Midbrain (tissue), 1 donor: Measurements from ENCODE around the gene APOC3.
A peak's percentile ranks its signal among the peaks of the same experiment; 100 is the strongest.
"Not testable (repeated sequence)": the region's sequence is repeated elsewhere in the genome, so short reads cannot be mapped to it uniquely, and the experiment has no call there.

Experiments
- DNase-seq: peaks from one replicate; lab custom pipeline; 2025; lab: John Stamatoyannopoulos, UW

APOC3 gene

GRCh38 chr11:116829525-116830183, at the start of gene APOC3:
APOC3 (plus strand) TSS chr11:116829907; CDS start chr11:116830583, 676 bp downstream.
- no peak for DNase-seq

DNA sequence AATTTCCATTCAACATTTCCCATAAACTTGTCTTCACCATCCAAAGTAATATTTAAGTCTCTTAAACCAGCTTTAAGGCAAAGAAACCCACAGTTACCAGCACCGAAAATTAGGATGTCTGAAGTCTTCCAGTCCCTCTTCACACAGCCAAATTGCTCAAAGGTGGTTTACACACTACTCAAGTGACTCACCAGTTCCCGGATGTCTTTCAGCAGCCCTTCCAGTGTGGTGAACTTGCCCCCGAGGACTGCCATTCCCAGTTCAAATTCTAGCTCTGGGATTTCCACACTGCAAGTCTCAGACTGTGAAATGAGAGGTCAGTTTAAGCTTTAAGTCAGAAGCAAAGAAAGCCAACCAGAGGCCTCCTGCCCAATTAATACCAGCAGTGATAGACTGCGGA, 47.0 kb upstream of the APOC3 start:
- no peak for DNase-seq

- no peak for DNase-seq
These were observed 43.4 kb upstream of the APOC3 start for GRCh38 chr11:116786326-116786725.

GRCh38 chr11:116786966-116787365, 42.7 kb upstream of the APOC3 start:
- no peak for DNase-seq

DNA sequence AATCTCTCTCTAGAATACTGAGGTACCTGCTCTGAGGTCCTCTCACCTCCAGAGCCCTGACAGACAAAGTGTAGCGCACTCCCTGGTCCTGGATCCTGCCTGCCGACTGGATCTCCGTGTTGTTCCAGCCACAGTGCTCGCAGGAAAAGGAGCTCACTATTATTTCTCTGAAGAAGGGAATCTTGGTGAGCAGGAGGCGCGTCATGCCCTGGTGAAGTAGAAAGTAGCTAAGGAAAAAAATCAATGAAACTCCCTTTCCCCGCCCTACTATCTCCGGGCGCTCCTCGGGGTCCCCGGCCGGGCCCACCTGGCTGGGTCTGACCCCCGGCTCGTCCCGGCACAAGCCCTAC, 42.3 kb upstream of the APOC3 start:
- no peak for DNase-seq

- peak; percentile 86 for DNase-seq
These were observed 41.8 kb upstream of the APOC3 start, which contains the start of gene ZPR1 for GRCh38 chr11:116787786-116788486. ZPR1 (minus strand) TSS chr11:116788023; CDS start chr11:116787990, 33 bp downstream.

DNA sequence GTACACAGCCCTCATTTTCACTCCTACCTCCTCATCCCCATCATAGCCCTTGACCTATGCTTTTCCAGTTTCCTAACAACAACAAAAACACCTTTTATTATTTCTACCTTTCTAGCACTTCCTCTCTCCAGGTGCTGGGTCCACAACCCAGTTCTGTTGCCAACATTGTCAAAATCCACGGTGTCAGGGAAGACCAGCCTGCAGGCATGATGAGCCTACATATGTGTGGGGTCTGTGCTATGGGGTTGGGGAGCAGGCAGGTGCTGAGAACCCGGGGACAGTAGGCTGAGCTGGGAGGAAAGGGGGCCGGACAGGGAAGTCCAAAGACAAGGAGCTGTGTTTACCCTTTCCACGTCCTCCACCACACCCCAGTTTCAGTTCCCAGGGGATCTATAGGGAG, 41.2 kb upstream of the APOC3 start:
- DNase-seq: no peak

DNA sequence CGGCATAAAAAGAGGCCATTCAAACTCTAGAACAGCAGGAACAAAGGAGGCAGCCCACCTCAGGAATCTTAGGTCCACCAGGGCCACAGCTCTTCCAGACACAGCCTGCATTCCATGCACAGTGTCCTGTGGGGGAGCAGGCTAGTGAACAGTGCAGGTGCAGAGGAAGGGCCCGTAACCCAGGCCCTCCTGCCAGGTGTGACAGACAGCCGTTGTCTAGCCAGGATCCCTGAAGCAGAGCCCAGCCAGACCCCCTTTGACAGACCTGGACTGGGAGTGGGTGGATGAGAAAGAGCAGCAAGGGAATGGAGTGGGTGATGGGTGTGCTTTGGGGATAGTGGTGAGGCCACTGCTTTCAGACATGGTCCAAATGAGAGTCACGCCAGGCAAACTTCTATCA, 40.7 kb upstream of the APOC3 start:
- DNase-seq: no peak

DNA sequence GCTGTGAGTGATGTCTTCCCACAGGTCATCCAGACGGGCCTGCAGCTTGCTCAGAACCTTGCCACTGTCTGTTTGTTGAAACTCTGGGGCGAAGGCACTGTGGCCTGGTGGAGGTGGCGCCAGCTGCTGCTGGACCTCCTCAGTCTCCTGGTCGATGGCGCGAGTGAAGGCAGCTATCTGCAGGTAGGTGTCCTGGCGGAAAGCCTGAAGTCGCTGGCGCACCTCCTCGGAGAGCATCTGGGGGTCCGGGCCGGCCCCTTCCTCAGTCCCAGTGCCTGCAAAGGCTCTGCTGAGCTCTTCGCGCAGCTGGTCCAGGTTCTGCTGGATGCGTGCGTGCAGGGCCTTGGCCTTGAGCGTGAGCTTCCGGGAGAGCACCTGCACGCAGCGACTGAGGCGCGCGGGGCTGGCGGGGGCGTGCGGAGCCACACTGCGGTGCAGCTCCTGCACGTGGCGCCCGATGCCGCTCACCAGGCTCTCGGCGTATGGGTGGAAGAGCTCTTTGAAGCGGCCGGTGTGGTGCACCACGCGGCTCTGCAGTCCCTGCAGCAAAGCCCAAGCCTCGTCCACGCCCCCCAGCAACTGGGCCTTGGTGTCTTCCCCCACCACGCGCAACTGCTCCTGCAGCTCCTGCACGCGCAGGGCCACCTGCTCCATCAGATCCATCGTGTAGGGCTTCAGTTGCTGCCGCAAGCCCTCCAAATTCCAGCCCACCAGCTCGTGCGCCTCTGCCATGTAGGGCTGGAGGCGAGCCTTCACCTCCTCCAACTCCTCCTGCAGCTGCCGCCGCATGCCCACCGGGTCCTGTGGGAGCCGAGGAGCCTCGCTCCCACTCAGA, 39.3 kb upstream of the APOC3 start:
- DNase-seq: no peak

GRCh38 chr11:116791002-116791812, 38.5 kb upstream of the APOC3 start:
- peak; percentile 80 for DNase-seq

GRCh38 chr11:116791813-116792143, 37.9 kb upstream of the APOC3 start, which contains the start of gene APOA5:
APOA5 (minus strand) TSS chr11:116791879; CDS start chr11:116791860, 19 bp downstream.
- DNase-seq: no peak

DNA sequence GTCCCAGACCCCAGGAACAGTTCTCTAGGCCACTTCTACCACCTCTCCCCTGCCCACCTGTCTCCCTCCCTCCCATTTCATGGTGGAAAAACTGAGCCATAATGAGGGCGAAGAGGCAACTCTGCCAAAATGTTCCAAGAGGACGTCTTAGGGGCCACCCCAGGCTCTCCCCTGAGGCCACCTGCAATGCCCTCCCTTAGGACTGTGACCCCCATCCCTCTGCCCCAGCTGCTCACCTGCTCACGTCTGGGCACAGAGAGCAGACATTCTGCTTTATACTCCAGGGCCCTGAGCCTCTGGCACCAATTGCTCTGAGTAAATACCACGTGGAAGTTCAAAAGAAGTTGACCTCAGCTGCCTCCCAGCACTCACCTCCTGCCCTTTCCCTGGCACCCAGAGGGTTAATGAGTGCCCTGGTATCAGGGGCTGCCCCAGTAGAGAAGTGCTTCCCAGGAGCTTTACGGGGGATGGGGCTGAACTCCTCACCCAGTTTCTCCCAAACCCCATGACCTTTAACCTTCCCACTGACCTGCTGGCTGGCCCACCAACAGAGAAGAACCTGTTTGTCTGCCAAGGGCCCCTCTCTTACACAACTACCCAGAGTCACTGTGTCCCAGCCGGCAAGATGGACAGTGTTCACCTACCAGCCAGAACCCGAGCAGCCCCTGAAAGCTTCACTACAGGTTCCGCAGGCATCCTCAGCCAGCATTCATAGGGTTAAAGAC, 37.4 kb upstream of the APOC3 start:
- no peak for DNase-seq

DNA sequence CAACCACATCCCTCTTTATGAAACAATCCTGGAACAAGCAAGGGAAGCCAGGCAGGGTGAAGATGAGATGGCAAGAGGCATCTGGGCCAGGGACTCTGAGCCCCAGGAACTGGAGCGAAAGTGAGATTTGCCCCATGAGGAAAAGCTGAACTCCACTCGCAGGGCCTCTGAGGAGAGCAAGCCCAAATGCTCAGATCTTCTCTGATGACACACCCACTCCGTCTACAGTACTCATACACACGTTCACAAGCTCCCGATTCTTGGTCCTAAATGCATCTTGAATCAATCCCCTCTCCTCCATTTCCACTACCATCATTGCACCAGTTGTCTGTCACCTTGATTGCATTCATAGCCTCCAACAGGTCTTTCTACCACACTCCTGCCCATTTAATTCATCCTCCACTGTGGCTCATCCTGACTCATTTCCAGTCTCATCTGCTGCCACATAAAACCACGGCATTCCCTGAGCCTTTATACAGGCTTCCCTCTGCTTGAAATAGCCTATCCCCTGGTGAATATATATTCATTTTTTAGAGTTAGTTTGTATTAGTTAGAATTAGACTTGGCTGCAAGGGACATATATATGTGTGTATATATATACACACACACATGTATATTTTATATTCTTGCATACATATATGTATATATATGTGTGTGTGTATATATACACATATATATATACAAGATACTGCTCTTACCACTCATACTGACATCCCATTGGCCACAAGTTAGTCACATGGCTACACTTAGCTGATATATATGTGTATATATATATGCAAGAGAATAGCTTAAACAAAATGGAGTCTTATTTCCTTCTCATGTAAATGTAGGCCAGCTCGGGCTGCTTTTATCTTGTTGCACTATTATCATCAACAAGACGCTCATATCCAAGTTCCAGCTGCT, 36.6 kb upstream of the APOC3 start:
- no peak for DNase-seq

DNA sequence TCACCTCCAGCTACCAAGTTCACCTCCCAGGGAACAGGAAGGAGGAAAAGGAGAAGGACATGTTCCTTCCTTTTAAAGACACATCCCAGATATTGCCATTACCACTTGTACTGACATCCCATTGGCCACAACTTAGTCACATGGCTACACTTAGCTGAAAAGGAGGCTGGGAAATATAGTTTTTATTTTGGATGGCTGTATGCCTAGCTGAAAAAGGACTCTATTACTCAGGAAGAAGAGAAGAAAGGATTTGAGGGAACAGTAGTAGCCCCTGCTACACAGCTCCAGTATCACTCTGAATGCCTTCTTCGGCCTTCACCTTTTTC, 36.0 kb upstream of the APOC3 start:
- DNase-seq: no peak

- no peak for DNase-seq
These were observed 34.9 kb upstream of the APOC3 start for GRCh38 chr11:116794851-116795250.

DNA sequence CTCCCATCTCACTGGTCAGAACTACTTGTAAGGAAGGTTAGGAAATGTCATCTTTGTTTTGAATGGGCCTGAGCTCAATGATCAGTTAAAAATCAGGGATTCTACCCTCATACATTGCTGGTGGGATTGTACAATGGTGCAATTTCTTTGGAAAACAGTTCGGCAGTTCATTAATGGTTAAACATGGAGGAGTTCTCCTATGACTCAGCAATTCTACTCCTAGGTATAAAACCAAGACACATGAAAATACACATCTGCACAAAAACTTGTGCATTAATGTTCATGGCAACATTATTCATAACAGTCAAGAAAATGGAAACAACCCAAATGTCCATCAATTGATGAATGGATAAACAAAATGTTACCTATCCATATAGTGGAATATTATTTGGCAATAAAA, 33.2 kb upstream of the APOC3 start:
- no peak for DNase-seq

GRCh38 chr11:116797816-116798215, 31.9 kb upstream of the APOC3 start:
- DNase-seq: no peak

GRCh38 chr11:116798368-116798767, 31.3 kb upstream of the APOC3 start:
- no peak for DNase-seq

GRCh38 chr11:116800610-116801009, 29.1 kb upstream of the APOC3 start:
- DNase-seq: no peak

DNA sequence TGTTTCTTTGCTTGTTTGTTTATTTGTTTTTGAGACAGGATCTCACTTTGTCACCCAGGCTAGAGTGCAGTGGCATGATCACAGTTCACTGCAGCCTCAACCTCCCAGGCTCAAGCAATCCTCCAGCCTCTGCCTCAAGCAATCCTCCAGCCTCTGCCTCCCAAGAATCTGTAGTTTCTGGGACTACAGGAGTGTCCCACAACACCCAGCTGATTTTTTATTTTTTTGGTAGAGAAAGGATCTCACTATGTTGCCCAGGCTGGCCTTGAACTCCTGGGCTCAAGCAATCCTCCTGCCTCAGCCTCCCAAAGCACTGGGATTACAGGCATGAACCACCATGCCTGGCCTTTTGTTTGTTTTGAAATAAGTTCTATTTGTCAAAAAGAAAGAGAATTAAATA, 28.0 kb upstream of the APOC3 start:
- not testable (repeated sequence) for DNase-seq
